Fibroblast of mammary gland (primary cell): Measurements from ENCODE around the gene PPP6R1.
"Not testable (repeated sequence)": the region's sequence is repeated elsewhere in the genome, so short reads cannot be mapped to it uniquely, and the experiment has no call there.

Experiments
- DNase-seq: peaks from one replicate; pipeline ENCODE4 v3.0.0-alpha.2; 2010; ENCODE audit warnings: low read depth
- H3K4me3 ChIP-seq: 2 replicates; pipeline ENCODE4 v1.5.1; 2011; ENCODE audit warnings: low read depth, mild to moderate bottlenecking, low read length, moderate library complexity; ENCODE audit not compliant: control insufficient read depth
- TF ChIP-seq, protein P1 (sequence below): conservative IDR thresholded peaks from 2 replicates; pipeline ENCODE4 v1.5.1; 2011; ENCODE audit warnings: low read depth, low read length, inconsistent platforms; ENCODE audit not compliant: control insufficient read depth, insufficient read depth

The PPP6R1 gene

DNA sequence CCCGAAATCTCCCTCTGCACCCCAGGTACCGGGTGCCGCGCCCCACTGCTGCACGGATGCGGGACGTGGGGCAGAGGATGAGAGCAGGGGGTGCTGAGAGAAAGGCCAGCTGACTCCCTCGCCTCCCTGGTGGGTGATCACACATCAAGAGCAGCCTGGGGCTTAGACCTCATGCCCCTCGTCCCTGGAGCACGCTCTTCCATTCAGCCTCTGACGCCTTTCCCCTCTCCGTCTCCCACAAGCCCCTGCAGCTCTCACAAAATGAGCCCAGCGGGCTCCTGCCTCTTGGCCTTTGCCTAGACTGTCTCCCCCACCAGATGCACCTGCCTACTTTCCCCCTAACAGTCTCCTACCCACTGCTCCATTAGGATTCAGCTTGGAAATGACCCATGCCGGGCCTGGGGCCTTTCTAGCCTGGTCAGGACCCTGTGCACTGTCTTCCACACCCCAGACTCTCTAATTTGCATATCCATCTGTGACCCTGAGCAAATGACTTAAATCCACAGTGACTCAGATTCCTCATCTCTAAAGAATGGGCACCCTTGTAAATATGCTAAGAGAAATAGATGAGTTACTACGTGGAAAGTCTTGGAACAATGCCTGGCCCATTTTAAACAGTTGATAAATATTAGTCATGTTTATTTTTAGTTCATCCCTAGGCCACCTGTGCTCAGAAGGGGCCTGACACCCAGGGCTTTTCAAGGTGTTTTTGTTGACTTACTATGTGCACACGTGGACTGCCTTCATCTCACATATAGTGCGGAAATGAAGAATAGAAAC lies 48.9 kb downstream of the PPP6R1 start:
- H3K4me3 ChIP-seq, result no peak overlapping the region
- peak; percentile 97 for DNase-seq
- TF ChIP-seq, protein P1, sequence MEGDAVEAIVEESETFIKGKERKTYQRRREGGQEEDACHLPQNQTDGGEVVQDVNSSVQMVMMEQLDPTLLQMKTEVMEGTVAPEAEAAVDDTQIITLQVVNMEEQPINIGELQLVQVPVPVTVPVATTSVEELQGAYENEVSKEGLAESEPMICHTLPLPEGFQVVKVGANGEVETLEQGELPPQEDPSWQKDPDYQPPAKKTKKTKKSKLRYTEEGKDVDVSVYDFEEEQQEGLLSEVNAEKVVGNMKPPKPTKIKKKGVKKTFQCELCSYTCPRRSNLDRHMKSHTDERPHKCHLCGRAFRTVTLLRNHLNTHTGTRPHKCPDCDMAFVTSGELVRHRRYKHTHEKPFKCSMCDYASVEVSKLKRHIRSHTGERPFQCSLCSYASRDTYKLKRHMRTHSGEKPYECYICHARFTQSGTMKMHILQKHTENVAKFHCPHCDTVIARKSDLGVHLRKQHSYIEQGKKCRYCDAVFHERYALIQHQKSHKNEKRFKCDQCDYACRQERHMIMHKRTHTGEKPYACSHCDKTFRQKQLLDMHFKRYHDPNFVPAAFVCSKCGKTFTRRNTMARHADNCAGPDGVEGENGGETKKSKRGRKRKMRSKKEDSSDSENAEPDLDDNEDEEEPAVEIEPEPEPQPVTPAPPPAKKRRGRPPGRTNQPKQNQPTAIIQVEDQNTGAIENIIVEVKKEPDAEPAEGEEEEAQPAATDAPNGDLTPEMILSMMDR, result no peak

DNA sequence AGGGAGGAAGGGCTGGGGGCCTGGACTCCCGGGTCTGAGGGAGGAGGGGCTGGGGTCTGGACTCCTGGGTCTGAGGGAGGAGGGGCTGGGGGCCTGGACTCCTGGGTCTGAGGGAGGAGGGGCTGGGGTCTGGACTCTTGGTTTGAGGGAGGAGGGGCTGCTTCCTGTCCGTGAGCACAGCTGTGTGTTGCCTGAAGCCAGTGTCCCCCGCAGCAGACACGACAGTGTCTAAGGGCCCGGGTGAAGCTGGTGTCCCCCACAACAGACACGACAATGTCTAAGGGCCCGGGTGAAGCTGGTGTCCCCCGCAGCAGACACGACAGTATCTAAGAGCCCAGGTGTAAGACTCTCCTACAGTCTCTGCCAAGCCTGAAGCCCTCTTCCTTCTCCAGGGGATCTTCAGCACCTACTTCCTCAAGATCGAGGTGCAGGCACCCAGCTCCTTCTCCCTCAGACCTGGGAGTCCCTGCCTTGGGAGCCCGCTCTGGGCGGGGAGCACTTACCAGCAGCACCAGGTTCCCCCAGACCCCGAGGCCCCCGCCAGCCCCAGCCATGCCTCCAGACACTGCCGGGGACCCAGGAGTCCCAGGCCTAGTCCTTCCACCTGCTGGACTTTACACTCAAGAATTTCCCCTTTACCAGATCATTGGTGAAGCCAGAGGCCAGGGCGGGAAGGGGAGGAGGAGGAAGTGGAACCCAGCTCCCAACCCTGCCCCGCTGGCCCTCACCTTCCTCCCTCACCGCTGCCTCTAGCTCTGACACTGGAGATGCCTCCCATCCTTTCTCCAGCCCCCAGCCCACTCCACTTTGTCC lies 49.7 kb downstream of the PPP6R1 start, which contains the start of gene PTPRH:
Gene PTPRH, minus strand, starts transcription at position 622 of the 813 bp plus-strand sequence. Its CDS starts 68 bp downstream, at position 554.
- no peak for DNase-seq
- H3K4me3 ChIP-seq, result no peak within 1 kb of the TSS
- TF ChIP-seq, protein P1, result no peak

DNA sequence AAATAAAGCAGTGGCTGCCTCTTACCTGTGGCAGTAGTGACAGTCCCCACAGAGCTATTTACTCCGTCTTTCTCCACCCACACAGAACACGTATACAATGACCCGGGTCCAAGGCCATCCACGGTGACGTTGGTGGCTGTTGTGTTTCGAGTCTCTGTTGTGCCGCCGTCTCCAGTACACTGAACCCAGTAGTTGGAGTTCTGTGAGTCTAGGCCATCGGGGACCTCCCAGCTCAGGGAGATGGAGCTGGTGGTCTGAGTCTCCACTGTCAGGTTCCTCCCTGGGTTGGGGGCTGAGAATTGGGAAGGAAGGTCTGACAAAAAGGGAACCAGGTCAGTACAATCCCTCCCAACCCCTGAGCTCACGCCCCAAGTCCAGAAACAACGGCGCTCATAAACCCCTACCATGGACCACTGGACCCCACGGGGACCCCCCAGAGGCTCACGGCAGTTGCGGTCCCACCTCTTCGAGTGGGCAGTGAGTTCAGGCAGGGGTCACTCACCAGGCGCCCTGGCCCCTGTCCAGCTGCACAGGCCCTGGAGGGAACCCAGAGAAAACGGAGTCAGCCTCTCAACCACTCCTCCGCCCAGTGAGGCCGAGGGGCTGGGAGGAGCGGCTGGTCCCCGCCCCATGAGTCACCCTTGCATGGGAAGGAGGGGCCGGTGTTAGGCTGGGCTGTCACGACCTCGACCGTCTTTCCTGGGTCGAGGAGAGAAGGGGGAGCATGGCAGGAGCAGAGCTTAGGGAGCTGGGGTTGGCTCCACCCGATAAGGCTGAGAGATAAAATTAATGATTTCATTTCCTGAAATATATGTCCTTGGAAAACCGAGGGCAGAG lies 51.9 kb downstream of the PPP6R1 start:
- TF ChIP-seq, protein P1, result no peak
- H3K4me3 ChIP-seq, result peak overlapping the region; percentile 21
- peak; percentile 94 for DNase-seq

DNA sequence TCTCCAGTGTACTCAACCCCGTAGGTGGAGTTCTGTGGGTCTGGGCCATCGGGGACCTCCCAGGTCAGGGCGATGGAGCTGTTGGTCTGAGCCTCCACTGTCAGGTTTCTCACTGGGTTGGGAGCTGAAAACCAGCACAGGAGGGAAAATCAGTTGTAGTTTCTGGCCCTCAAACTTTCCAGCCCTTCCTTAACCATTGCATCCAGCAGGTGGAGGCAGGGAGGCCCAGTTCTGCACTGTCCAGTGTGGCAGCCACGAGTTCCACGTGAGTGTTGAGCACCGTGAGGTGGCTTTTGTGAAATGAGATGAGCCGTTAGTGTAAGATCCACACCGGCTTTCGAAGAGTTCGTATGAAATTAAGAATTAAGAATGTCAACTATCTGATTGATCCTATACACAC lies 56.6 kb downstream of the PPP6R1 start:
- H3K4me3 ChIP-seq, DNase-seq: not testable (repeated sequence)

DNA sequence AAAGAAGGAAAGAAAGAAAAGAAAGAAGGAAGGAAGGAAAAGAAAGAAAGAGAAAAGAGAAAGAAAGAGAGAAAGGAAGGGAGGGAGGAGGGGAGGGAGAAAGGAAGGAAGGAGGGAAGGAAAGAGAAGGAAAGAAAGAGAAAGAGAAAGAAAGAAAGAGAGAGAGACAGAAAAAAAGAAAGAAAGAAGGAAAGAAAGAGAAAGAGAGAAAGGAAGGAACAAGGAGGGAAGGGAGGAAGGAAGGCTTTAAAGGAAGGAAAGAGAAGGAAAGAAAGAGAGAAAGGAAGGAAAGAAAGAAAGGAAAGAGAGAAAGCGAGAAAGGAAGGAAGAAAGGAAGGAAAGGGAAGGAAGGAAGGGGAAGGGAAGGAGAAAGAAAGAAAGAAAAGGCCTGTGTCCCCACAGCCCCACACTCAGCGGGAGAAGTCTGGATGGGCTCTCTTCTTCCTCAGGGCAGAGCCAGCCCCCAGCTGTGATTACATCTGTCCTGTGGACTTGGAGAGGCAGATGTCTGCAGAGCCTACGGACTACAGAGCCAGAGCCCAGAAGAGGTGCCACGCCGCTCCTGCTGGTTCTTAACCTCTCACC lies 59.1 kb downstream of the PPP6R1 start:
- TF ChIP-seq, protein P1, result no peak
- DNase-seq, result no peak
- no peak overlapping the region for H3K4me3 ChIP-seq

DNA sequence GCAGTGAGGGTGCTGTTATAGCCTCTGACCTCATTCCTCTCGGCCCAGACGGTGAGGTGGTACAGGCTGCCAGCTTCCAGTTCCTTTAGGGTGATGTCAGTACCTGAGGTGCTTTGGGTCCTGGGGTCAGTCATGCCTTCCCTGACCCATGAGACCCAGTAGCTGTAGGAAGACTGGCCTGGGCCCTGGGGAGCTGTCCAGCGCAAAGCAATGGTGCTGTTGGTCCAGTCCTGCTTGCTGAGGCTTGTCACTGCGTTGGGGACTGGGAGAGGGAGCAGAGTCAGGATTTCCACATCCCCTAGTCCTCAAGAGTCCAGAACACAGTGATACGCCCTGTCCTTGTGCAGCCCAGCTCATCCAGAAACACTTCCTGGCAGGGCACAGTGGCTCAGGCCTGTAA lies 60.2 kb downstream of the PPP6R1 start:
- H3K4me3 ChIP-seq, result no peak overlapping the region
- TF ChIP-seq, protein P1, result no peak
- DNase-seq, result no peak
